ENCODE data around the gene CLDN3. TPM values are rescaled to one million over a fixed set of nuclear protein-coding genes. Genes with fewer than 3 reads are reported as not detected.
"Not testable (repeated sequence)": the region's sequence is repeated elsewhere in the genome, so short reads cannot be mapped to it uniquely, and the experiment has no call there.

The CLDN3 gene
- total and polyA plus RNA-seq, 12 donors, result not detected

DNA sequence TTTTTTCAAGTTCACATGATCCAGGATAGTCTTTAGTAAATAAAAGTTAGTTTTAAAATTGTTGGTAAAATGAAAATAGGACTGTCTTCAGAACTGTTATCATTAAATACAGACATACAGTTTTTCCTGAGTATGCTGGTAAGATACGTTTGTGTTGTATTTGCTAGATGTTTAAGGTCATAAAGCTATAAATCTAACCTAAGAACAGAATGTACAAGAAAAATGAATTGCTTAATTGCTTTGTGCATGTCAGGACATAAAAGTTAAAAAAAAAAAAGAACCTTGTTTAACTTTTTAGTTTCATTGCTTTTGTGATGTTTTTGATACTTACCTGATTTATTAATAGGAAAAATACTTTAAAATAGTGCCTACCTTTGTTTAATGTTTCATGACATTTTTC lies 31.5 kb upstream of the CLDN3 start:
- WGBS, 2 donors, result 71 to 80% methylated on average over 1 of the region's 1 CpG
- peaks cover 0 to 3% (median 0%) of the 10 kb centered on the region in 7 donors for H3K27me3 ChIP-seq
- intact Hi-C loops (cut with DNase I), result no loop called here

DNA sequence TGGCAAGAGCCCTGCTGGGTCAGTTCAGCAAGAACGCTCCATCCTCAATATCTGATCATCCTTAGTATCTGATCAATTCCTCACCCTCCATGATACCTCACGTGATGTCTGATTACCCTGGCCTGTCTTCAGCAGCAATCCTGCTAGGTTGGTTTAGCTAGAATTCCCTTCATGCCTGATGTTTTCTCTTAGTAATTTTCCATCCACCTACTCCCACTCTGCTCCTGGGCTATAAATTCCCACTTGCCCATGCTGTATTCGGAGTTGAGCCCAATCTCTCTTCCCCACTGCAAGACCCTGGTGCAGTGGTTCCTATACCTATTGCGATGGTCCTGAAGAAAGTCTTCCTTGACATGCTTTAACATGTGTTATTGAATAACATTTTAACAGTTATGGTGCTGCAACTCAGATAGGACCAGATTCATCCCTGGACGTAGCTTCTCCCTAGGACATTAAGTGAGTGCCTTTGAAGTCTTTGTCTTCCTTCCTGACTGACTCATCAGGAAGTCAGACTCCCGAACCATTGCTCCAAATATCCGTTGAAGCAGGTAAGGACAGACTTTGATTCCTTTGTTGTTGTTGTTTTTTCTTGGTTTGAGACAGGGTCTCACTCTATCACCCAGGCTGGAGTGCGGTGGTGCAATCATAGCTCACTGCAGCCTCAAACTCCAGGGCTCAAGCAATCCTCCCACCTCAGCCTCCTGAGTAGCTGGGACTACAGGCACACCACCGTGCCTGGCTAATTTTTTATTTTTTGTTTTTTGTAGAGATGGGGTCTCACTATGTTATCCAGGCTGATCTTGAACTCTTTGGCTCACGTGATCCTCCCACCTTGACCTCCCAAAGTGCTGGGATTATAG lies 29.4 kb upstream of the CLDN3 start:
- Histone ChIP-seq H3K27me3 (peaks cover 0 to 17% (median 0%) of the 10 kb centered on the region in 7 donors), H3K27ac (no peak overlapping the region), H3K4me3 (no peak overlapping the region), H3K36me3 (no peaks in the 10 kb centered on the region), H3K4me1 (no peaks in the 10 kb centered on the region), H3K9me3 (no peaks in the 10 kb centered on the region)
- WGBS, 2 donors, result 63 to 64% methylated on average over 10 of the region's 10 CpGs
- DNase-seq (no peak), ATAC-seq (no peak)
- TF ChIP-seq, protein P1, sequence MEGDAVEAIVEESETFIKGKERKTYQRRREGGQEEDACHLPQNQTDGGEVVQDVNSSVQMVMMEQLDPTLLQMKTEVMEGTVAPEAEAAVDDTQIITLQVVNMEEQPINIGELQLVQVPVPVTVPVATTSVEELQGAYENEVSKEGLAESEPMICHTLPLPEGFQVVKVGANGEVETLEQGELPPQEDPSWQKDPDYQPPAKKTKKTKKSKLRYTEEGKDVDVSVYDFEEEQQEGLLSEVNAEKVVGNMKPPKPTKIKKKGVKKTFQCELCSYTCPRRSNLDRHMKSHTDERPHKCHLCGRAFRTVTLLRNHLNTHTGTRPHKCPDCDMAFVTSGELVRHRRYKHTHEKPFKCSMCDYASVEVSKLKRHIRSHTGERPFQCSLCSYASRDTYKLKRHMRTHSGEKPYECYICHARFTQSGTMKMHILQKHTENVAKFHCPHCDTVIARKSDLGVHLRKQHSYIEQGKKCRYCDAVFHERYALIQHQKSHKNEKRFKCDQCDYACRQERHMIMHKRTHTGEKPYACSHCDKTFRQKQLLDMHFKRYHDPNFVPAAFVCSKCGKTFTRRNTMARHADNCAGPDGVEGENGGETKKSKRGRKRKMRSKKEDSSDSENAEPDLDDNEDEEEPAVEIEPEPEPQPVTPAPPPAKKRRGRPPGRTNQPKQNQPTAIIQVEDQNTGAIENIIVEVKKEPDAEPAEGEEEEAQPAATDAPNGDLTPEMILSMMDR (IDR thresholded peaks at IDR 0.05), result no peak
- intact Hi-C loops (cut with DNase I), result loop anchor here in 2 of 10 donors (5.0 to 10.0 kb wide), 2 partner anchors 55 to 317 kb away; no protein-coding TSS in a partner anchor

More for the DNA sequence above, 31.5 kb upstream of the CLDN3 start:
- DNase-seq (no peak), ATAC-seq (no peak)
- Histone ChIP-seq H3K36me3 (no peaks in the 10 kb centered on the region), H3K27ac (no peak overlapping the region), H3K9me3 (no peaks in the 10 kb centered on the region), H3K4me3 (no peak overlapping the region), H3K4me1 (no peaks in the 10 kb centered on the region)
- TF ChIP-seq, protein P1 (IDR thresholded peaks at IDR 0.05), result no peak

DNA sequence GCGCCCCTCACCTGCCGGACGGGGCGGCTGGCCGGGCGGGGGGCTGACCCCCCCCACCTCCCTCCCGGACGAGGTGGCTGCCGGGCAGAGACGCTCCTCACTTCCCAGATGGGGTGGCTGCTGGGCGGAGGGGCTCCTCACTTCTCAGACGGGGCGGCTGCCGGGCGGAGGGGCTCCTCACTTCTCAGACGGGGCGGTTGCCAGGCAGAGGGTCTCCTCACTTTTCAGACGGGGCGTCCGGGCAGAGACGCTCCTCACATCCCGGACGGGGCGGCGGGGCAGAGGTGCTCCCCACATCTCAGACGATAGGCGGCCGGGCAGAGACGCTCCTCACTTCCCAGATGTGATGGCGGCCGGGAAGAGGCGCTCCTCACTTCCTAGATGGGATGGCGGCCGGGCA lies 27.1 kb upstream of the CLDN3 start:
- not testable (repeated sequence) for H3K27ac ChIP-seq, H3K36me3 ChIP-seq, H3K4me1 ChIP-seq, H3K4me3 ChIP-seq, H3K9me3 ChIP-seq, DNase-seq, ATAC-seq
- 93 to 96% methylated on average over 19 to 27 of the region's 34 CpGs for WGBS, 2 donors
- intact Hi-C loops (cut with DNase I), result loop anchor here in 2 of 10 donors (5.0 to 10.0 kb wide), 2 partner anchors 58 to 315 kb away; no protein-coding TSS in a partner anchor
- peaks cover 0 to 22% (median 0%) of the 10 kb centered on the region in 7 donors for H3K27me3 ChIP-seq

DNA sequence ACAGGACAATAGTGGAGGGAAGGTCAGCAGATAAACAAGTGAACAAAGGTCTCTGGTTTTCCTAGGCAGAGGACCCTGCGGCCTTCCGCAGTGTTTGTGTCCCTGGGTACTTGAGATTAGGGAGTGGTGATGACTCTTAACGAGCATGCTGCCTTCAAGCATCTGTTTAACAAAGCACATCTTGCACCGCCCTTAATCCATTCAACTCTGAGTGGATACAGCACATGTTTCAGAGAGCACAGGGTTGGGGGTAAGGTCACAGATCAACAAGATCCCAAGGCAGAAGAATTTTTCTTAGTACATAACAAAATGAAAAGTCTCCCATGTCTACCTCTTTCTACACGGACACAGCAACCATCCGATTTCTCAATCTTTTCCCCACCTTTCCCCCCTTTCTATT lies 26.6 kb upstream of the CLDN3 start:
- H3K27ac ChIP-seq, H3K4me3 ChIP-seq, H3K9me3 ChIP-seq, DNase-seq, H3K36me3 ChIP-seq, H3K4me1 ChIP-seq, ATAC-seq: not testable (repeated sequence)
- intact Hi-C loops (cut with DNase I), result loop anchor here in 2 of 10 donors (5.0 to 10.0 kb wide), 2 partner anchors 58 to 314 kb away; no protein-coding TSS in a partner anchor
- 77 to 81% methylated on average over 3 of the region's 6 CpGs for WGBS, 2 donors
- peaks cover 0 to 22% (median 0%) of the 10 kb centered on the region in 7 donors for H3K27me3 ChIP-seq

DNA sequence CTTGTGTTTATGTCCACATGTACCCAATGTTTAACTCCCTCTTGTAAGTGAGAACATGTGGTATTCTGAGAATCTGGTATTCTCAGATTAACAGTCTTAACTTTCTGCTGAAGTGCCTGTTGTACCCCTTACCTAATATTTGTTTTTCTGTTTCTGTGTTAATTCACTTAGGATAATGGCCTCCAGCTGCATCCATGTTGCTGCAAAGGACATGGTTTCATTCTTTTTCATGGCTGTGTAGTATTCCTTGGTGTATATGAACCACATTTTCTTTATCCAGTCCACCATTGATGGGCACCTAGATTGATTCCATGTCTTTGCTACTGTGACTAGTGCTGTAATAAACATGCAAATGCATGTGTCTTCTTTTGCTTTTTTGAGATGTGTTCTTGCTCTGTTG lies 25.1 kb upstream of the CLDN3 start:
- not testable (repeated sequence) for H3K4me1 ChIP-seq, H3K9me3 ChIP-seq, H3K27ac ChIP-seq, DNase-seq, H3K4me3 ChIP-seq, ATAC-seq, H3K36me3 ChIP-seq
- intact Hi-C loops (cut with DNase I), result loop anchor here in 2 of 10 donors (5.0 to 10.0 kb wide), 2 partner anchors 60 to 313 kb away; no protein-coding TSS in a partner anchor
- peaks cover 0 to 22% (median 0%) of the 10 kb centered on the region in 7 donors for H3K27me3 ChIP-seq

DNA sequence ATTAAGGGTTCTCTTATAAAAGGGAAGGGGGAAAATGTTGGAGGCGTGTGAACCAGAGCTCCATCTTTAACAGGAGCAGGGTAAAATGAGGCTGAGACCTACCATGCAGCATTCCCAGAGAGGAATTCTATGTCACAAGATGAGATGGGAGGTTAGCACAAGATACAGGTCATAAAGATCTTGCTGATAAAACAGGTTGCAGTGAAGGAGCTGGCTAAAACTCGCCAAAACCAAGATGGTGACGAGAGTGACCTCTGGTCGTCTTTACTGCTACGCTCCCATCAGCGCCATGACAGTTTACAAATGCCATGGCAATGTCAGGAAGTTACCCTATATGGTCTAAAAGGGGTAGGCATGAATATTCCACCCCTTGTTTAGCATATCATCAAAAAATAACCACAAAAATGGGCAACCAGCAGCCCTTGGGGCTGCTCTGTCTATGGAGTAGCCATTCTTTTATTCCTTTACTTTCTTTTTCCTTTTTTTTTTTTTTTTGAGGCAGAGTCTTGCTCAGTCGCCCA lies 21.2 kb upstream of the CLDN3 start:
- not testable (repeated sequence) for ATAC-seq, H3K4me1 ChIP-seq, H3K4me3 ChIP-seq, H3K36me3 ChIP-seq, DNase-seq, H3K27ac ChIP-seq
- intact Hi-C loops (cut with DNase I), result loop anchor here in 1 of 10 donors (10.0 kb wide), 1 partner anchor 64 kb away; no protein-coding TSS in a partner anchor
- Histone ChIP-seq H3K9me3 (peaks cover 0 to 14% (median 0%) of the 10 kb centered on the region in 11 donors), H3K27me3 (peaks cover 0 to 22% (median 0%) of the 10 kb centered on the region in 7 donors)
- WGBS, 2 donors, result 88 to 95% methylated on average over 7 of the region's 7 CpGs

Measured in heart right ventricle (tissue), 16 donors.